HuH-7 (cell line): ENCODE measurements around the gene PRKCSH.
"Not testable (repeated sequence)": the region's sequence is repeated elsewhere in the genome, so short reads cannot be mapped to it uniquely, and the experiment has no call there.

Source experiments
- DNase-seq: peaks from one replicate; pipeline ENCODE4 v3.0.0; 2011; ENCODE audit warnings: low spot score

PRKCSH gene

GRCh38 chr19:11420429-11421370, 14.7 kb upstream of the PRKCSH start:
- DNase-seq = peak; percentile 75

GRCh38 chr19:11421371-11422098, 13.9 kb upstream of the PRKCSH start:
- DNase-seq = peak; percentile 54

DNA sequence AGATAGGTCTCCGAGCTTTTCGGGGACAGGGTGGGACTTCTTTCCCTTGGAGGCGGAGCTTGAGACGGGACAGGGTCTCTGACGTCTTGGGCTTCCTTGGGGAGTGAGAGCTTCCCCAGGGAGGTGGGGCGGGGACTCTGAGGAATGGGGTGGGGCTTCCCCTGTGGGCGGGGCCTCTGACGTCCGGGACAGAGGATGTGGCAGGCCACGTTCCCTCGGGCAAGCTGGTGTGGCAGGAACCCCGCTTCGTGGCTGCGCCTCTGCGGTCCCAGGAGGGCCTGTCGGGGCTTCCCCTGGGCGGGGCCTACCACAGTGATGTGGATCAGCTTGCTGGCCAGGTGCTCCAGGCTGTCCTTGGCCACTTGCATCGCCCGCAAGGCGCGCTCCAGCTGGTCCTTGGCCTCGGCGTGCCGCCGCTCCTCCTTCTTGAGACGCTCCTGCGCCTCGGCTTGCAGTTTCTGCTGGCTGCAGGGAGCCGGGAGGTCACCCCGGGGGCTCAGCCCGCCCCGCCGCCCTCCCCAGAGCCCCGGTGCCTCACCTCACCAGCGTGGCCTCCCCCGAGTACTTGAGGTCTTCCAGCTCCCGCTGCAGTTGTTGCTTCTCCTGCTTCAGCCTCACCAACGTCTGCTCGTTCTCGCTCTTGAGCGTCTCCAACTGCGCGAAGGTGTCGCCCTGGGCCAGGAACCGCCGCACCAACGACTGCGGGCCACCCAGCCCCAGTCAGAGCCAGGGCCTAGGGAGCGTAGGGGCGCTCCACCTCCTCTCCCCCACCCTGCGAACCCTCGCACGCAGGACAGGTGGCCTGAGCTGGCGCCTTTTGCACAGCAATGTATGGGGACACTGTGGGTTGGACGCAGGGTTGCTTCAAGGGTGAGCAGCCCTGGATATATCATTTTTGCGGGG, 13.0 kb upstream of the PRKCSH start:
- DNase-seq = no peak

- DNase-seq = no peak
Observed at GRCh38 chr19:11423164-11423790, 12.2 kb upstream of the PRKCSH start.

- peak; percentile 34 for DNase-seq
Observed at GRCh38 chr19:11423791-11424181, 11.6 kb upstream of the PRKCSH start.

DNA sequence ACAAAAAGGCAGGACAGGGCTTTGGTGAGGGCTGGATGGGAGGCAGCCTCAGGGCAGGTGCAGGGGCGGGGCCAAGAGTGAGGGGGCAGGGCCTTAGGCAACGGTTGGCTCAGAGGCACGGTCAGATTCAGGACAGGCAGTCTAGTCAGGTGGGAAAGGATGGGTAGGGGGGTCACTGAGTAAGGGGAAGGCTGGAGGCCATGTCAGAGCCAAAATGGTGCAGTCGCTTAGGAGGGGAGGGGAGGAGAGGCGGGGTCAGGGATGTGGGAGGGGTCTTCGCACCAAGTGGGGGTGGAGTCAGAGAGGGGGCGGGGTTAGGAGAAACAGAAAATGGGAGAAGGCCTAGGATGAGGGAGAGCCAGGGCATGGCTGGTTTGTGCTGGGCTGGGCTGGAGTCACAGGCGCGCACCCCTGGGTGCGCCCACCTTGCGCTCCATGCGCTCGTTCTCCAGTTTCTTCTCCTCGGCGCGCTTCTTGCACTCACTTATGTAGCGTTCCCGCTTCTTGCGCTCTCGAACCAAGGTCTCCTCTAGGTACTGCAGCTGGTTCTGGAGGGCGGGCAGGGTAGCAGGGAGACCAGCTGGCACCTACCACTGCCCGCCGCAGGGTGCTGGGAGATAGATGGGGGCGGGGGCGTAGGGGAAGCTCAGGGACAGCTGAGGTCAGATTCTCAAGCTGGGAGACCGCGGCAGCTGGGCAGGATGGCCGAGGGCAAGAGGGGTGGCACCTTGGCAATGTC, 9.5 kb upstream of the PRKCSH start:
- no peak for DNase-seq

DNA sequence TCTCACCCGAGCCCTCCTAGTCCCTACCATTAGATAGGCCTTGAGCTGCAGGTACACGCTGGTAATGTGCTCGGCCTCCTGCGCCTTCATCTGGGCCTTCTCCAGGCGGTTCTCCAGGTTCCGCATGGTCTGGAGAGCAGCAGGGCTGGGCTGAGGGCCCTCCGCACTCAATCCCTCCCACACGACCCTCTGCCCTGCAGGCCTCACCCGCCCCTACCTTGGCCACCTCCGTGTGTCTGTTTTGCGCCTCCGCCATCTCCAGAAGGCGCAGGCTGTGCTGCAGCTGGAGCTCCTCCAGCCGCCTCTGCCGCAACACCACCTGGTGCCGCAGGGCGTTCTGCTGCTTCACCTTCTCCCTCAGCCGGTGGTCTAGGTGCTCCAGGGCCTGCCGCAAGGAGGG, 8.8 kb upstream of the PRKCSH start:
- DNase-seq = no peak

DNA sequence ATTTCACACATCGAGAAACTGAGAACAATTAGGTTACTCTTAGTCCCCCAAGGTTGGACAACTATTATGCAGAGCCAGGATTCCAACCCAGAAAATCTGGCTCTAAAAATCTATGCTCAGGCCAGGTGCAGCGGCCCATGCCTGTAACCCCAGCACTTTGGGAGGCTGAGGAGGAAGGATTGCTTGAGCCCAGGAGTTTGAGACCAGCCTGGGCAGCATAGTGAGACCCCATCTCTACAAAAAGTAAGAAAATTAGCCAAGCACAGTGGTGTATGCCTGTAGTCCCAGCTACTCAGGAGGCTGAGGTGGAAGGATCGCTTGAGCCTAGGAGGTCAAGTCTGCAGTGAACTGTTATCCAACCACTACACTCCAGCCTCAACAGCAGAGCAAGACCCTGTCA, 1.9 kb upstream of the PRKCSH start:
- not testable (repeated sequence) for DNase-seq

DNA sequence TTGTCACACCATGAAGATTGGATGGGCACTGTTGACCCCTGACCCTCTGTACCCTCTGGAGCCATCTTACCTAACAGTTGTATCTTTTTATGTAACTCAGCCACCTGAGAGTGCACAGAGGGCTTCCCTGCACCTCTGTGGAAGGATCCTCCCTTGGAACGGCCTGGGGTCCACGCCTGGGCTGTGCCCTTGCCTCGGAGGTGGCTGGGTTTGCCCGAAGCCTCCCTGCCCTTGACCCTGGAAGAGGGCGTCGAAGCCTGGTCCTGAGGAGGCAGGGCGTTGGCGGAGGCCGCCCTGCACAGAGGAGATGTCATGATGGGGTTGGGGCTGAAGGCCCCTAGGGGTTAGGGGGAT, 755 bp upstream of the PRKCSH start:
- no peak for DNase-seq

- no peak for DNase-seq
Observed at GRCh38 chr19:11435833-11436313, 438 bp downstream of the PRKCSH start.

- DNase-seq = no peak
Observed at GRCh38 chr19:11437955-11438354, 2.5 kb downstream of the PRKCSH start.

DNA sequence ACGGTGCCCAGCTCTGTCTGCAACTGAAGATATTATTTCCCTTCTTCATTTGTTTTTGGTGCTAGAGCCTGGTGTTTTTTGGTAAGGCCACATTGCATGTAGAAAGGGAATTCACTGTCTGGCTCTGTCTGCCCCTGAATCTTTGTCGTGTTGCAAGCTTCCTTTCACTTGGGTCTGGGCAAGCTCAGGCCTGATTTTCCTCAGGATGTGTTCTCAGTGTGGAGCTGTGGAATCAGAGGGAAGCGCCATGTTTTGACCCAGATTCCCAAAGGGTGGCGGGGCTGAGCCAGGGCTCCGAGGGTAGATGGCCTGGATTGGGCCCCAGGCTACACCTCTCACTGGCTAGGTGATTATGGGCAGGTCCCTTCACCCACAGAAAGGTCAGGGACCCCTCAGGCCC, 8.6 kb downstream of the PRKCSH start:
- DNase-seq = no peak

DNA sequence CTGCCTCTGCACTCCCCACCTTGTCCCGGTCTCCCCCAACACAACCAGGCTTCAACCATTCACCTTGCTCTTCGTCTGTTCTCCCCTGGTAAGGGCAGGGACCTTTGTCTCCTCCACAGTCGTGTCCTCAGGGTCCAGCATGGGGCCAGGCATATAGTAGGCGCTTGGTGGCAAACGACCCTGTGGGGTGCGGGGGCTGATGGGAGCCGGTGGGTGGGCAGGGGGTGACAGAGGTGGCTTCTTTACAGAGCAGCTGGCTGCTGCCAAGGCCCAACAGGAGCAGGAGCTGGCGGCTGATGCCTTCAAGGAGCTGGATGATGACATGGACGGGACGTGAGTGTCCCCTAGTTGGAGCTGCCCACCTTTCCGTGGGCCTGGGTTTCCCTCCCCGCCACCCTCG, 9.7 kb downstream of the PRKCSH start:
- DNase-seq = no peak

DNA sequence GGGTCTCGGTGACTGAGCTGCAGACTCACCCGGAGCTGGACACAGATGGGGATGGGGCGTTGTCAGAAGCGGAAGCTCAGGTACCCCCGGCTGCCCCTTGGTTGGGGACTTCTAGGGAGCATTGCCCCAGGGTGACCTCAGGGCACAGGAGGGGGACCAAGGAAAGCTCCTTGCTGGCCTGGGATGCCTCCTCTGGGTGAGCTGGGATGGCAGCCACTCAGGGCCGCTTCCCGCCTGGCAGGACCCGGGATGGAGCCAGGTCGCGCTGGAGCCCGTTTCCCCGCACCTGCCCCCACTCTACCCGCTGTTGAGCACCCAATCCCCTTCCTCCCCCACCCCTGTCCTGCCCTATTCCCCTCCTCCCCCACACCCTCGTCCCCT, 10.8 kb downstream of the PRKCSH start:
- DNase-seq = no peak

DNA sequence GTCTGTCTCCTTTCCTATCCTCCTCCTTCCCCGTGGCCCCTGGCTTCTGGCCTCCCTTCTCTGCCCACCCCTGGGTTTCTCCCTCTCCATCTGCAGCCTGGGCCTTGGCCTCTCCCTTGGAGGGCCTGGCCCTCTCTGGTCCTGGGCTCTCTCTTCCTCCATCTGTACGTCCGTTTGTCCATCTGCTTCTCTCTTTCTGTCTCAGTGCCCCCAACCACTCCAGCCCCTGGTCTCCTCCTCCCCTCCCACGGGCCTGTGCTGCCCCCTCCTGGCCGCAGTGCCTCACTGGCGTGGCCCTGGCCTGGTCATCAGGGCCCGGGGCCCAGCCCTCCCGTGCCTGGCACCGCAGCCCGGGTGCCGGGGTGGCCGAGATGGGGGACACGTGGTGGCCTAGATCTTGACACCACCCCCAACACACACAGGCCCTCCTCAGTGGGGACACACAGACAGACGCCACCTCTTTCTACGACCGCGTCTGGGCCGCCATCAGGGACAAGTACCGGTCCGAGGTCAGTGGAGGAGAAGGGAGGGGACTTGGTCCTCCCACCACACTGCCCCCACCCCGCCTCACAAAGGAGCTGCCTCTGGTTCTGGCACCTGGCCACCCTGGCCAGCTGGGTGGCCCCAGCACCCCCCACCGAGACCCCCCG, 11.3 kb downstream of the PRKCSH start:
- peak; percentile 77 for DNase-seq

GRCh38 chr19:11447347-11448262, 12.2 kb downstream of the PRKCSH start:
- DNase-seq = no peak

- DNase-seq = no peak
Observed at GRCh38 chr19:11448410-11448809, 13.0 kb downstream of the PRKCSH start.

DNA sequence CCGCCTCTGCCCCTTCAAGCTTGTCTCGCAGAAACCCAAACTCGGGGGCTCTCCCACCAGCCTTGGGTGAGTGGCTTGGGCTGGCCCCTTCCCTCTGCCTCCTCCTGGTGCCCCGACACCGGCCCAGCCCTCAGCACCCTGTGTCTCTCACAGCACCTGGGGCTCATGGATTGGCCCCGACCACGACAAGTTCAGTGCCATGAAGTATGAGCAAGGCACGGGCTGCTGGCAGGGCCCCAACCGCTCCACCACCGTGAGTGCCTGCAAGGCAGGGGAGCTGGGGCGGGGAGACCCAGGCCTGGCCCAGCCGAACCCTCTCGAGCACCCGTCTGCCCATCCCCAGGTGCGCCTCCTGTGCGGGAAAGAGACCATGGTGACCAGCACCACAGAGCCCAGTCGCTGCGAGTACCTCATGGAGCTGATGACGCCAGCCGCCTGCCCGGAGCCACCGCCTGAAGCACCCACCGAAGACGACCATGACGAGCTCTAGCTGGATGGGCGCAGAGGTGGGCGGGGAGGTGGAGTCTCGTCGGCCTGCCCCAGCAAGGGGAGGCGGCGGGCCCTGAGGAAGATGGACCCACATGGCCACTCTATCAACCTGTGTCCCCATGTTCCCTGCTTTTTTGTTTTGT, 13.6 kb downstream of the PRKCSH start:
- DNase-seq = no peak
